Measurements from ENCODE around the gene FOXI3. TPM values are rescaled to one million over a fixed set of nuclear protein-coding genes. Genes with fewer than 3 reads are reported as not detected.

FOXI3 gene
- total RNA-seq (ENCODE audit: low replicate concordance), result not detected in 2 replicates

DNA sequence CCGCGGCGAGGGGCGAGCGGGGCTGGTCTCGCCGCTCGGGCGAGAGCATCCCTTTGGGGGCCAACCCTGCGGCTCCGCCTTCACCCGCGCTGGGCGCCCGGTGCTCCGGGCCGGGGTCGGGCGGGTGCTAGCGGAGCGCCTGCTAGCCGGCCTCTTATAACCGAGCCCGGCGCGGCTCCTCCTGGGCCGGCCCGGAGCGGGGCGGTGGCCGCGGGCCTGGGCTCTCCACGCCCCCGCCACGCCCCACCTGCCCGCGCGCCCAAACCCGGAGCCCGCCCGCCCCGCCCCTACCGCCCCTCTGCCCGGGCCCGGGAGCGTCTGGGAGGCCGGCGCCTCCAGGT is at the start of gene FOXI3:
TSS of gene FOXI3 (minus strand) at position 129 of the 341 bp plus-strand sequence. CDS start 158 bp downstream, outside the sequence.
- DNase-seq (ENCODE audit: low read depth), result no peak
- H3K4me3 ChIP-seq (ENCODE audit: low read depth, low read length), result no peak within 1 kb of the TSS
- TF ChIP-seq, protein P1, sequence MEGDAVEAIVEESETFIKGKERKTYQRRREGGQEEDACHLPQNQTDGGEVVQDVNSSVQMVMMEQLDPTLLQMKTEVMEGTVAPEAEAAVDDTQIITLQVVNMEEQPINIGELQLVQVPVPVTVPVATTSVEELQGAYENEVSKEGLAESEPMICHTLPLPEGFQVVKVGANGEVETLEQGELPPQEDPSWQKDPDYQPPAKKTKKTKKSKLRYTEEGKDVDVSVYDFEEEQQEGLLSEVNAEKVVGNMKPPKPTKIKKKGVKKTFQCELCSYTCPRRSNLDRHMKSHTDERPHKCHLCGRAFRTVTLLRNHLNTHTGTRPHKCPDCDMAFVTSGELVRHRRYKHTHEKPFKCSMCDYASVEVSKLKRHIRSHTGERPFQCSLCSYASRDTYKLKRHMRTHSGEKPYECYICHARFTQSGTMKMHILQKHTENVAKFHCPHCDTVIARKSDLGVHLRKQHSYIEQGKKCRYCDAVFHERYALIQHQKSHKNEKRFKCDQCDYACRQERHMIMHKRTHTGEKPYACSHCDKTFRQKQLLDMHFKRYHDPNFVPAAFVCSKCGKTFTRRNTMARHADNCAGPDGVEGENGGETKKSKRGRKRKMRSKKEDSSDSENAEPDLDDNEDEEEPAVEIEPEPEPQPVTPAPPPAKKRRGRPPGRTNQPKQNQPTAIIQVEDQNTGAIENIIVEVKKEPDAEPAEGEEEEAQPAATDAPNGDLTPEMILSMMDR (IDR thresholded peaks at IDR 0.05; ENCODE audit: insufficient read depth, low read length), result no peak

GRCh38 chr2:88500691-88501090 is 48.2 kb upstream of the FOXI3 start:
- no peak overlapping the region for H3K4me3 ChIP-seq (ENCODE audit: low read depth, low read length)
- DNase-seq (ENCODE audit: low read depth), result no peak
- TF ChIP-seq, protein P1 (IDR thresholded peaks at IDR 0.05; ENCODE audit: insufficient read depth, low read length), result no peak

DNA sequence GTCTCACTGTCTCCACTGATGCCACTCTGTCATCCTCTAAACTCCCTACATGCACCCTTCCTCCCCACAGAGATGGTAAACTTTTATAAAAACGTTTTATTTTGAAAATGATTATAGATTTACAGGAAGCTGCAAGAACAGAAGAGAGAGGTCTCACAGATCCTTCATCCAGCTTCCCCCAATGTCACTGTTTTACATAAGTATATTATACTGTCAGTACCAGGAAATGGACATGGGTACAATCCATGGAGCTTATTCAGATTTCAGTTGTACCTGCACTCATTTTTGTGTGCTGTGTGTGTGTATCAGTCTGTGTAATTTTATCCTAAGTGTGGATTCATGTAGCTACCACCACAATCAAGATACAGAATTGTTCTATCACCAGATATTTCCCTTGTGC is 46.7 kb upstream of the FOXI3 start:
- no peak for DNase-seq (ENCODE audit: low read depth)
- TF ChIP-seq, protein P1 (IDR thresholded peaks at IDR 0.05; ENCODE audit: insufficient read depth, low read length), result no peak
- H3K4me3 ChIP-seq (ENCODE audit: low read depth, low read length), result no peak overlapping the region

DNA sequence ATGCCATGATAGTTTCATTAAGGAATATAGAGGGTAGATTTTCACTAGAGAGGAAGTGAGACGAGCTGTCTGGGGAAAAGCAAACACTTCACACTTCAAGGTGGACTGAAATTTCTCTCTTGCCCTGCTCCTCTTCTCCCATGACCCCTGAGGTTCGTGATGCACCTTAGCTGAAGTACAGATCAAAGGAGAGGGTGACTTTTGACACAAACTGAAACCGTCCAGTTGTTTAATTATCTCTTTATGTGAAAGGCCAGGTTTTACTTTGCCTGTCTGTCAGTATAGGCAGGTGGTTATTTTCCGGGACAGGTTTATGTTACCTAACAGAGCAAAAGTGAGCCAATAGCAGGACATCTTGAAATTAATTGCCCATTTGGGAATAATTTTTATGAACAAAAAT is 41.0 kb upstream of the FOXI3 start:
- H3K4me3 ChIP-seq (ENCODE audit: low read depth, low read length), result no peak overlapping the region
- DNase-seq (ENCODE audit: low read depth), result no peak
- TF ChIP-seq, protein P1 (IDR thresholded peaks at IDR 0.05; ENCODE audit: insufficient read depth, low read length), result no peak

DNA sequence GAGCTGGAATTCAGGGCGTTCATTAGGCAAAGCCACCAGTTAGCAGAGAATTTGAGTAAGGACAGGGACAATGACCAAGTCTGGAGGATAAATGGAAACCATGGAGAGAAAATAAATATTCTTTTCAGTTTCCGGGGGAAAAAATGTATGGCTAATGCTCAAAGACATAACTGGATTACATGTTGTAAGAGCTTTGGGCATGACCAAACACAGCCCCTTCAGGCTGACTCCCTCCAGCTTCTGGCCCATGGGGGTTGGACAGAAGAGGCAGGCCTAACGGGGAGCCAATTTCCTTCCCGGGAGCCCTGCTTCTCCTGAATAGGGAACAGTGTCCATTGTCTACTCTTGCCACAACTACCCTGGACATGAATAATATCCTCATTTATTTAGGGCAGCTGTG is 39.5 kb upstream of the FOXI3 start:
- DNase-seq (ENCODE audit: low read depth), result no peak
- TF ChIP-seq, protein P1 (IDR thresholded peaks at IDR 0.05; ENCODE audit: insufficient read depth, low read length), result no peak
- no peak overlapping the region for H3K4me3 ChIP-seq (ENCODE audit: low read depth, low read length)

DNA sequence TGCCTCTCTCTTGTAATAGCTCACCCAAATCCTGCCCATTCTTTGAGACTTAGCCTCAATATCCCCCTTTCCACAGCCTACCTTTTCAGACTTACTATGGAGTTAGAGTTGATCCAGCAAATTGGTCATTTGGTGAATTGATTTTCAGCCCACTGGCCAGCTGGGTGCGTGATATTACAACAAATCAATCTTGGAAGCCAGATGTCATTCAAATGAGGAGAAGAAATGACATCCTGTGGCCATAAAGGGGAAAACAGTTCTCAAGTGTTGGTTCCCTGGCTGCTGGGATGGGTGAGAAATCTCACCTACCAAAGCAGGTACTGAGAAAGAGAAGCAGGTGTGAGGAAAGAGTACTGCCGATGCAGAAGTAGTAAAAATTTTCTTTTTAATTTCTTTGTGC is 36.7 kb upstream of the FOXI3 start:
- no peak overlapping the region for H3K4me3 ChIP-seq (ENCODE audit: low read depth, low read length)
- no peak for DNase-seq (ENCODE audit: low read depth)
- TF ChIP-seq, protein P1 (IDR thresholded peaks at IDR 0.05; ENCODE audit: insufficient read depth, low read length), result no peak

DNA sequence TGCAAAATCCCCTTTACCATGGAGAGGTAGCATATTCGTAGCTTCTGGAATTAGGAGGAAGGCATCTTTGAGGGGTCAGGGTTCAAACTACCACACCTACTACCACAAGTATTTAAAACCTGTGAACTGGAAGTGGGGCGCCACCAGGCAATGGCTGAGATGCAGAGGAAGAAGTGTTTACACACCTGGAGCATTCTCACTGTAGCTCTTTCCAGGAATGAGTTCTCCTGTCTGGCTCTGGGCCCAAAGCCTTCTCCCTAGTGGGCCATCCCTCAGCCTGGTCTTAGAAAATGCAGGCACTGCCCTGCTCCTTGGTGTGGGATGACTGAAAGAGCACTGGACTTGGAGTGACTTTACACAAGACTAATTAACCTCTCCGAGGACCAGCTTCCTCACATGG is 30.7 kb upstream of the FOXI3 start:
- H3K4me3 ChIP-seq (ENCODE audit: low read depth, low read length), result no peak overlapping the region
- no peak for DNase-seq (ENCODE audit: low read depth)
- TF ChIP-seq, protein P1 (IDR thresholded peaks at IDR 0.05; ENCODE audit: insufficient read depth, low read length), result no peak

Data from fibroblast of the aortic adventitia (primary cell).